PFSK-1 (cell line): ENCODE data around the gene ITGA11.

Experiments used
- POLR2AphosphoS5 ChIP-seq: IDR thresholded peaks from 2 replicates; pipeline ENCODE4 v1.6.1; 2012; ENCODE audit warnings: low read depth, mild to moderate bottlenecking, control low read depth, low read length, moderate library complexity
- SIN3A ChIP-seq: IDR thresholded peaks from 2 replicates; pipeline ENCODE4 v1.6.1; 2012; ENCODE audit warnings: mild to moderate bottlenecking, low read length, moderate library complexity, borderline replicate concordance; ENCODE audit not compliant: insufficient read depth
- TAF1 ChIP-seq: IDR thresholded peaks from 2 replicates; pipeline ENCODE4 v1.6.1; 2012; ENCODE audit warnings: low read length, control low read depth, borderline replicate concordance; ENCODE audit not compliant: insufficient read depth
- TF ChIP-seq, protein P1 (sequence below), 2 experiments: IDR thresholded peaks; 2 replicates each; pipeline versions ENCODE4 v1.6.1 to v1.8.0; 2011 to 2012; ENCODE audit warnings: low read depth in 2 of 2, low read length in 2 of 2, control low read depth in 1 of 2, inconsistent platforms in 1 of 2, mild to moderate bottlenecking in 1 of 2, moderate library complexity in 1 of 2; ENCODE audit not compliant: insufficient read depth in 1 of 2

DNA sequence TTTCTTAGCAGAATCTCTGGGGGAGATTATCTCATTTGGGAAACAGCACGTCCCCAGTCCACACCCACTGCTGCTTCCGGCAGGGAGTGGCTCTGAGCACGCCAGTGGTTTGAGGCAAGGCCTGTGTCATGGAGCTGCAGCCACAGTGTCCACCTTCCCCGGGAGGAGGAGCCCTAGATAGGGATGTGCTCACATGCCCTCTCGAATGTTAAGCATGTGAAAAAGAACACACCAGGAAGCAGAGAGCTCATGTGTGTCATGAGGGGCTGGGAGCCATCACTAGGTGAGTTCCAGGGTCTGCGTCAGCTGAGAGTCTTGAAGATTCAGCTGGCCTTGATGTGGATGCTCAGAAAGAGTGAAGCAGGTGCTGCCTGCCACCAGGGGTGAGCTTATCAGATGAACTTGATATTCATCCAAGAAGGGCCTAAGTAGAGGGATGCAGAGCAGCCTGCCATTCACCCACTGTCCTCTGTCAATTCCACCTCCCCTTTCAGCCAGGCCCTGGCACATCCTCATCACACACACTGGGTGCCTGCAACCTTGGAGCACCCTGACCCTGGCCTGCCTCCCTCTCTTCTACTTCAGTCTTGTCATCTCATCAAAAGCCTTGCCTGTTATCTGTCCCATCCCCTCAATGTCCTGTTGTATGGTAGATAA lies 16.3 kb downstream of the ITGA11 start:
- TF ChIP-seq, protein P1, sequence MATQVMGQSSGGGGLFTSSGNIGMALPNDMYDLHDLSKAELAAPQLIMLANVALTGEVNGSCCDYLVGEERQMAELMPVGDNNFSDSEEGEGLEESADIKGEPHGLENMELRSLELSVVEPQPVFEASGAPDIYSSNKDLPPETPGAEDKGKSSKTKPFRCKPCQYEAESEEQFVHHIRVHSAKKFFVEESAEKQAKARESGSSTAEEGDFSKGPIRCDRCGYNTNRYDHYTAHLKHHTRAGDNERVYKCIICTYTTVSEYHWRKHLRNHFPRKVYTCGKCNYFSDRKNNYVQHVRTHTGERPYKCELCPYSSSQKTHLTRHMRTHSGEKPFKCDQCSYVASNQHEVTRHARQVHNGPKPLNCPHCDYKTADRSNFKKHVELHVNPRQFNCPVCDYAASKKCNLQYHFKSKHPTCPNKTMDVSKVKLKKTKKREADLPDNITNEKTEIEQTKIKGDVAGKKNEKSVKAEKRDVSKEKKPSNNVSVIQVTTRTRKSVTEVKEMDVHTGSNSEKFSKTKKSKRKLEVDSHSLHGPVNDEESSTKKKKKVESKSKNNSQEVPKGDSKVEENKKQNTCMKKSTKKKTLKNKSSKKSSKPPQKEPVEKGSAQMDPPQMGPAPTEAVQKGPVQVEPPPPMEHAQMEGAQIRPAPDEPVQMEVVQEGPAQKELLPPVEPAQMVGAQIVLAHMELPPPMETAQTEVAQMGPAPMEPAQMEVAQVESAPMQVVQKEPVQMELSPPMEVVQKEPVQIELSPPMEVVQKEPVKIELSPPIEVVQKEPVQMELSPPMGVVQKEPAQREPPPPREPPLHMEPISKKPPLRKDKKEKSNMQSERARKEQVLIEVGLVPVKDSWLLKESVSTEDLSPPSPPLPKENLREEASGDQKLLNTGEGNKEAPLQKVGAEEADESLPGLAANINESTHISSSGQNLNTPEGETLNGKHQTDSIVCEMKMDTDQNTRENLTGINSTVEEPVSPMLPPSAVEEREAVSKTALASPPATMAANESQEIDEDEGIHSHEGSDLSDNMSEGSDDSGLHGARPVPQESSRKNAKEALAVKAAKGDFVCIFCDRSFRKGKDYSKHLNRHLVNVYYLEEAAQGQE (IDR thresholded peaks at IDR 0.05; ENCODE audit: insufficient read depth in 1 of 2, low read depth in 2 of 2, low read length in 2 of 2): no peak
- TF ChIP-seq POLR2AphosphoS5 (no peak), TAF1 (no peak), SIN3A (no peak)
